WTC11 (cell line): ENCODE measurements around the gene AKR1C8. TPM values are rescaled to one million over a fixed set of nuclear protein-coding genes. Genes with fewer than 3 reads are reported as not detected.

ENCODE experiments used
- ATAC-seq: fragments of 200-7000 bp; cut with Tn5 transposase; 2 replicates; pipeline ENCODE4 v1.10.0; 2021; ENCODE audit warnings: mild to moderate bottlenecking, moderate library complexity
- CTCF ChIA-PET: fragments of 300-600 bp; sonication (Branson Sonifier 250); formaldehyde crosslinking; loops from one replicate; lab custom pipeline; 2021; ENCODE audit warnings: antibody characterized with exemption; lab: Charles Lee
- POLR2A ChIA-PET: fragments of 350-600 bp; sonication (Branson Sonifier 250); formaldehyde crosslinking; loops from one replicate; lab custom pipeline; 2021; ENCODE audit warnings: antibody characterized with exemption; lab: Charles Lee
- DNase-seq: peaks from one replicate; pipeline ENCODE4 v3.0.0; 2021; ENCODE audit warnings: low spot score
- H3K27ac Mint-ChIP-seq: 2 replicates; pipeline ENCODE4 v1.8.0; 2021; ENCODE audit warnings: mixed read lengths
- H3K27me3 Mint-ChIP-seq: 2 replicates; pipeline ENCODE4 v1.8.0; 2021; ENCODE audit warnings: low read depth, mild to moderate bottlenecking, moderate library complexity, mixed read lengths
- H3K36me3 Mint-ChIP-seq: 2 replicates; pipeline ENCODE4 v1.8.0; 2021; ENCODE audit warnings: mixed read lengths
- H3K4me1 Mint-ChIP-seq: 2 replicates; pipeline ENCODE4 v1.8.0; 2022; ENCODE audit warnings: mixed read lengths
- H3K4me3 Mint-ChIP-seq: 2 replicates; pipeline ENCODE4 v1.8.0; 2021; ENCODE audit warnings: mild to moderate bottlenecking, moderate library complexity, mixed read lengths
- H3K9me3 Mint-ChIP-seq: 2 replicates; pipeline ENCODE4 v1.8.0; 2021; ENCODE audit warnings: mixed read lengths
- ARID4B ChIP-seq: sonication (generic); formaldehyde crosslinking; IDR thresholded peaks from 2 replicates; pipeline ENCODE4 v1.8.0; 2023; ENCODE audit warnings: missing genetic modification reagents, mild to moderate bottlenecking, borderline replicate concordance
- ATF2 ChIP-seq: sonication (generic); formaldehyde crosslinking; IDR thresholded peaks from 2 replicates; pipeline ENCODE4 v1.8.1; 2022; ENCODE audit warnings: low read depth, missing genetic modification reagents, borderline replicate concordance
- CTCF ChIP-seq: fragments of 200-600 bp; IDR thresholded peaks from 2 replicates; pipeline ENCODE4 v1.8.0; 2022; ENCODE audit warnings: antibody characterized with exemption
- GABPB1 ChIP-seq: sonication (generic); formaldehyde crosslinking; IDR thresholded peaks from 2 replicates; pipeline ENCODE4 v1.8.1; 2023; ENCODE audit warnings: mild to moderate bottlenecking, missing genetic modification reagents
- HMGA2 ChIP-seq: fragments of 250-450 bp; sonication (Bioruptor Pico); IDR thresholded peaks from 2 replicates; pipeline ENCODE4 v1.4.0; 2021; ENCODE audit warnings: mild to moderate bottlenecking, moderate library complexity
- IRF1 ChIP-seq: sonication (generic); formaldehyde crosslinking; IDR thresholded peaks from 2 replicates; pipeline ENCODE4 v1.8.0; 2023; ENCODE audit warnings: missing genetic modification reagents
- MLX ChIP-seq: sonication (generic); formaldehyde crosslinking; IDR thresholded peaks from 2 replicates; pipeline ENCODE4 v1.8.1; 2023; ENCODE audit warnings: mild to moderate bottlenecking, missing genetic modification reagents, moderate library complexity
- NR3C1 ChIP-seq: sonication (generic); formaldehyde crosslinking; conservative IDR thresholded peaks from 2 replicates; pipeline ENCODE4 v1.8.1; 2023; ENCODE audit warnings: low read depth, mild to moderate bottlenecking, missing genetic modification reagents
- PRDM15 ChIP-seq: sonication (generic); formaldehyde crosslinking; IDR thresholded peaks from 2 replicates; pipeline ENCODE4 v1.8.0; 2022; ENCODE audit warnings: missing genetic modification reagents
- PRRX2 ChIP-seq: fragments of 250-450 bp; sonication (Bioruptor Pico); IDR thresholded peaks from 2 replicates; pipeline ENCODE4 v1.8.0; 2021; ENCODE audit warnings: mild to moderate bottlenecking
- SMAD3 ChIP-seq: sonication (generic); formaldehyde crosslinking; IDR thresholded peaks from 2 replicates; pipeline ENCODE4 v1.8.0; 2022; ENCODE audit warnings: missing genetic modification reagents, mild to moderate bottlenecking, borderline replicate concordance
- TEAD4 ChIP-seq: sonication (generic); formaldehyde crosslinking; IDR thresholded peaks from 2 replicates; pipeline ENCODE4 v1.8.0; 2022; ENCODE audit warnings: mild to moderate bottlenecking, missing genetic modification reagents
- USF2 ChIP-seq: sonication (generic); formaldehyde crosslinking; IDR thresholded peaks from 2 replicates; pipeline ENCODE4 v1.8.1; 2023; ENCODE audit warnings: mild to moderate bottlenecking, missing genetic modification reagents, moderate library complexity
- ZNF416 ChIP-seq: fragments of 250-450 bp; sonication (Bioruptor Pico); IDR thresholded peaks from 2 replicates; pipeline ENCODE4 v1.9.0; 2021; ENCODE audit warnings: mild to moderate bottlenecking, inconsistent platforms
- total RNA-seq: library from RNA; stranded (reverse); gene quantifications from 3 replicates; pipeline ENCODE4 v1.2.3, GENCODE V29; 2021

AKR1C8 gene
- total RNA-seq, 1 experiment from 2014 or later = not detected

GRCh38 chr10:5199398-5199797, 14.4 kb upstream of the AKR1C8 start:
- Mint-ChIP-seq H3K27ac (no peak overlapping the region), H3K4me3 (no peak overlapping the region)

GRCh38 chr10:5198386-5198785, 13.4 kb upstream of the AKR1C8 start:
- H3K9me3 Mint-ChIP-seq = peaks cover 22% of the 10 kb centered on the region
- H3K36me3 Mint-ChIP-seq = no peaks in the 10 kb centered on the region
- POLR2A ChIA-PET = no interaction called here
- peaks cover 6% of the 10 kb centered on the region for H3K4me1 Mint-ChIP-seq
- no peaks in the 10 kb centered on the region for H3K27me3 Mint-ChIP-seq
- no peak overlapping the region for H3K4me3 Mint-ChIP-seq
- H3K27ac Mint-ChIP-seq = no peak overlapping the region
- DNase-seq = no peak
- CTCF ChIA-PET = no interaction called here
- no peak for ATAC-seq
- TF ChIP-seq NR3C1 (CRISPR knock-in tag) (no peak), GABPB1 (no peak), ARID4B (CRISPR knock-in tag) (no peak), SMAD3 (CRISPR knock-in tag) (no peak), USF2 (no peak), ZNF416 (CRISPR knock-in tag) (no peak), TEAD4 (CRISPR knock-in tag) (no peak), PRRX2 (CRISPR knock-in tag) (no peak), MLX (CRISPR knock-in tag) (no peak), IRF1 (CRISPR knock-in tag) (no peak), ATF2 (CRISPR knock-in tag) (no peak)

More at GRCh38 chr10:5199398-5199797, 14.4 kb upstream of the AKR1C8 start:
- TF ChIP-seq CTCF (peak; percentile 12; the same call in 1 of the 2 replicates), HMGA2 (CRISPR knock-in tag) (no peak), PRDM15 (CRISPR knock-in tag) (no peak)
- no peaks in the 10 kb centered on the region for H3K27me3 Mint-ChIP-seq
- H3K4me1 Mint-ChIP-seq = peaks cover 6% of the 10 kb centered on the region
- DNase-seq (peak; percentile 46), ATAC-seq (peak; percentile 91)
- H3K36me3 Mint-ChIP-seq = 0 out of 2 replicates have a peak, but pooled peaks cover 4% of the 10 kb centered on the region
- H3K9me3 Mint-ChIP-seq = peaks cover 32% of the 10 kb centered on the region
- POLR2A ChIA-PET = no interaction called here
- CTCF ChIA-PET = interaction anchor here (1.0 kb wide), 1 partner anchor 235 kb away, joined by 3 read pairs; no protein-coding TSS in a partner anchor
